Aorta (tissue), 5 donors: ENCODE measurements around the gene ALPP. TPM values are rescaled to one million over a fixed set of nuclear protein-coding genes. Genes with fewer than 3 reads are reported as not detected.
"Not testable (repeated sequence)": the region's sequence is repeated elsewhere in the genome, so short reads cannot be mapped to it uniquely, and the experiment has no call there.

Experiments used
- ATAC-seq: fragments of 200-7000 bp; cut with Tn5 transposase; one replicate; pipeline ENCODE4 v1.9.1; 2022; ENCODE audit warnings: moderate library complexity; ENCODE audit not compliant: low FRiP score
- DNase-seq, 2 donors: peaks; one replicate each; pipeline ENCODE4 v3.0.0-alpha.2; 2020
- H3K27ac ChIP-seq, 2 donors: one replicate each; pipeline ENCODE4 v1.5.1; 2013; ENCODE audit warnings: low read length in 2 of 2, mild to moderate bottlenecking in 2 of 2, moderate library complexity in 2 of 2, control low read depth in 1 of 2, inconsistent platforms in 1 of 2, low read depth in 1 of 2
- H3K27me3 ChIP-seq, 2 donors: one replicate each; pipeline ENCODE4 v1.6.1; 2013; ENCODE audit warnings: control low read depth in 1 of 2, low read length in 1 of 2, mild to moderate bottlenecking in 1 of 2, moderate library complexity in 1 of 2; ENCODE audit not compliant: insufficient read depth in 2 of 2, control insufficient read depth in 1 of 2
- H3K36me3 ChIP-seq, 2 donors: one replicate each; pipeline ENCODE4 v1.6.1; 2013; ENCODE audit warnings: control low read depth in 1 of 2, low read length in 1 of 2, mild to moderate bottlenecking in 1 of 2; ENCODE audit not compliant: insufficient read depth in 2 of 2, control insufficient read depth in 1 of 2
- H3K4me1 ChIP-seq, 2 donors: one replicate each; pipeline ENCODE4 v1.6.1; 2013; ENCODE audit warnings: low read length in 2 of 2, control low read depth in 1 of 2, mild to moderate bottlenecking in 1 of 2, moderate library complexity in 1 of 2; ENCODE audit not compliant: insufficient read depth in 2 of 2, control insufficient read depth in 1 of 2
- H3K4me3 ChIP-seq, 2 donors: one replicate each; pipeline ENCODE4 v1.5.1; 2013; ENCODE audit warnings: low read length in 2 of 2, control low read depth in 1 of 2, mild to moderate bottlenecking in 1 of 2
- H3K9me3 ChIP-seq: one replicate; pipeline ENCODE4 v1.6.1; 2013; ENCODE audit warnings: mild to moderate bottlenecking, low read length; ENCODE audit not compliant: control insufficient read depth
- WGBS, 2 donors: extraction: QIAGEN DNeasy Blood & Tissue Kit; methylation state at CpG; one replicate each; pipeline ENCODE4 v1.1.7; 2013; 5-methylcytosine and 5-hydroxymethylcytosine counted together
- intact Hi-C, 2 donors: fragments of 100-400 bp; cut with DNase I; formaldehyde crosslinking; loops; one replicate each; pipeline versions ENCODE4 v1.14.2 to v1.15.0; 2022
- polyA plus RNA-seq, 2 donors: library from polyadenylated mRNA; stranded (reverse); fragments of 200-250 nt; gene quantifications; one replicate each; pipeline ENCODE4 v1.2.3, GENCODE V29; 2013
- total RNA-seq, 2 donors: library from RNA; stranded (reverse); fragmentation: NEBNext Ultra II Directional; extraction: Animal tissue kit (Norgen Biotek cat#: 25700); gene quantifications; one replicate each; pipeline ENCODE4 v1.2.1, GENCODE V29; 2021
- donor health status: healthy with polysubstance abuse.
- donor health status: Bipolar disorder and iron deficiency.
- donor health status: DM: no; HTN: no; CAD: no.
- donor health status: DM: no; HTN: no; CAD: no.
- donor health status: DM: yes; HTN: yes; CAD: no.

The ALPP gene
- total and polyA plus RNA-seq, 4 donors, result not detected

DNA sequence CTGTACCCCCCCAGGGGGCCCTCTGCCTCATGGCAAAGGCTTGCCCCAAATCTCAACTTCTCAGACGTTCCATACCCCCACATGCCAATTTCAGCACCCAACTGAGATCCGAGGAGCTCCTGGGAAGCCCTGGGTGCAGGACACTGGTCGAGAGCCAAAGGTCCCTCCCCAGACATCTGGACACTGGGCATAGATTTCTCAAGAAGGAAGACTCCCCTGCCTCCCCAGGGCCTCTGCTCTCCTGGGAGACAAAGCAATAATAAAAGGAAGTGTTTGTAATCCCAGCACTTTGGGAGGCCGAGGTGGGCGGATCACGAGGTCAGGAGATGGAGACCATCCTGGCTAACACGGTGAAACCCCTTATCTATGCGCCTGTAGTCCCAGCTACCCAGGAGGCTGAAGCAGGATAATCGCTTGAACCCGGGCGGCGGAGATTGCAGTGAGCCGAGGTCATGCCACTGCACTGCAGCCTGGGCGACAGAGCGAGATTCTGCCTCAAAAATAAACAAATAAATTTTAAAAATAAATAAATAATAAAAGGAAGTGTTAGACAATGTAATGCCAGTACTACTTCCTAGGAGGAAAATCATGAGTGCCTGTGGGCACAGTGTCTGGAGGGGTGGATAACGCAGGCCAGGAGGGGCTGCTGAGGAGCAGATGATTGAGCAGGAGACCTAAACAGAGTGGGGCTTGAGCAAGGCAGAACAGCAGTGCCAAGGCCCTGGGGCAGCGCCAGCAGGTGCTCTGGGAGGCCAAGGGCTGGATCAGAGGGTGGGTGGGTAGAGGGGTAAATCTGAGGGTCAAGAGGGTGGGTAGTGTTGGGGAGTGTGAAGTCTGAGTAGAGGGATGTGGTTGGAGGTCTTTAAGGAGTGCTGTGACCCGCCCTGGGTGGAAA lies 4.0 kb downstream of the ALPP start:
- no peak overlapping the region for H3K4me3 ChIP-seq
- DNase-seq (peak; percentile 13 to 25), ATAC-seq (no peak)
- H3K4me1 ChIP-seq, result no peaks in the 10 kb centered on the region
- intact Hi-C loops, result no loop called here
- no peaks in the 10 kb centered on the region for H3K36me3 ChIP-seq
- no peaks in the 10 kb centered on the region for H3K9me3 ChIP-seq
- H3K27me3 ChIP-seq, result peaks cover 0 to 2% of the 10 kb centered on the region in 2 donors
- 53 to 58% methylated on average over 18 of the region's 18 CpGs for WGBS, 2 donors
- no peak overlapping the region for H3K27ac ChIP-seq

DNA sequence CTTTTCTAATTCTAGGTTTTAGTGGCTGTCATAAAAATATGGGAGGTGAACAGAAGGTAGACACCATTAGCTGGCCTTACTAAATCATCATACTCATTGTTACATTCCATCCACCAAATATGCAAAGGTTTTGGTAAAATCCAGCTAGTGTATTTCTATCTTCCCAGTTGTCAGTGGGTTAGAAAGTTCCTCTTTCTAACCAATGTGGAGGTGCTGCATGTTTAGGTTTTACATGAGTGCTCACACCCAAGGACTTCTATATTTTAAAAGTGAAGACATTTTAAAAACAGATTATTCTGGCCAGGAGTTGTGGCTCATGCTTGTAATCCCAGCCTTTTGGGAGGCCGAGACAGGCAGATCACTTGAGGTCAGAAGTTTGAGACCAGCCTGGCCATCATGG lies 5.9 kb downstream of the ALPP start:
- Histone ChIP-seq H3K4me1 (no peaks in the 10 kb centered on the region), H3K9me3 (no peaks in the 10 kb centered on the region), H3K27me3 (peaks cover 0 to 2% of the 10 kb centered on the region in 2 donors), H3K27ac (no peak overlapping the region), H3K36me3 (no peaks in the 10 kb centered on the region), H3K4me3 (no peak overlapping the region)
- intact Hi-C loops, result no loop called here
- ATAC-seq (no peak), DNase-seq (peak in 1 of 2 donors; percentile 2)
- 88 to 93% methylated on average over 1 of the region's 1 CpG for WGBS, 2 donors

- intact Hi-C loops, H3K4me1 ChIP-seq: not testable (repeated sequence)
These were observed 6.5 kb downstream of the ALPP start for GRCh38 chr2:232385058-232385457.

GRCh38 chr2:232385660-232386489 lies 7.3 kb downstream of the ALPP start:
- peak in 1 of 2 donors; percentile 7 for DNase-seq
- no peaks in the 10 kb centered on the region for H3K4me1 ChIP-seq
- H3K9me3 ChIP-seq, result no peaks in the 10 kb centered on the region
- no peak overlapping the region for H3K27ac ChIP-seq
- H3K4me3 ChIP-seq, result no peak overlapping the region
- ATAC-seq, result no peak
- no peaks in the 10 kb centered on the region for H3K36me3 ChIP-seq
- 8 to 11% methylated on average over 24 of the region's 24 CpGs for WGBS, 2 donors
- intact Hi-C loops, result no loop called here
- H3K27me3 ChIP-seq, result peaks cover 0 to 2% of the 10 kb centered on the region in 2 donors

More at GRCh38 chr2:232385058-232385457, 6.5 kb downstream of the ALPP start:
- not testable (repeated sequence) for DNase-seq, H3K36me3 ChIP-seq, ATAC-seq, H3K4me3 ChIP-seq, H3K9me3 ChIP-seq, H3K27ac ChIP-seq, H3K27me3 ChIP-seq

DNA sequence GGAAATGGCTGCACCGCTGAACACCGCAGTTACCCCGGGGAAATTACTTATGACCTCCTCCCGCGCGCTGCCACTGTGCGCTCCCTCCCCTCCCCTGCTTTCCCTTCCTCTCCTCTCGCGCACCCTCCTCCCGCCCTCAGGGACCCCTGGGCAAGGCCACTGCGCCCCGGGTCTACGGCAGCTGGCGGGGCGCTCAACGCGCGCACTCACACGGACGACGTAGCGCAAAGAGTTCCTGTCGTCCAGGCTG lies 7.9 kb downstream of the ALPP start:
- Histone ChIP-seq H3K27me3 (peaks cover 0 to 2% of the 10 kb centered on the region in 2 donors), H3K4me3 (no peak overlapping the region), H3K9me3 (no peaks in the 10 kb centered on the region), H3K36me3 (no peaks in the 10 kb centered on the region), H3K27ac (no peak overlapping the region), H3K4me1 (no peaks in the 10 kb centered on the region)
- DNase-seq (peak; percentile 29 to 62), ATAC-seq (no peak)
- intact Hi-C loops, result no loop called here
- WGBS, 2 donors, result 1 to 3% methylated on average over 23 of the region's 23 CpGs

- no peak overlapping the region for H3K27ac ChIP-seq
- H3K4me3 ChIP-seq, result no peak overlapping the region
- intact Hi-C loops, result no loop called here
- no peaks in the 10 kb centered on the region for H3K4me1 ChIP-seq
- WGBS, 2 donors, result 4 to 5% methylated on average over 74 to 75 of the region's 75 CpGs
- ATAC-seq (no peak), DNase-seq (peak; percentile 40 to 74)
- H3K36me3 ChIP-seq, result no peaks in the 10 kb centered on the region
- no peaks in the 10 kb centered on the region for H3K9me3 ChIP-seq
- peaks cover 0 to 2% of the 10 kb centered on the region in 2 donors for H3K27me3 ChIP-seq
These were observed 8.3 kb downstream of the ALPP start for GRCh38 chr2:232386740-232387450.

GRCh38 chr2:232387451-232388171 lies 9.1 kb downstream of the ALPP start:
- ATAC-seq (peak; percentile 40), DNase-seq (peak; percentile 18 to 52)
- no peak overlapping the region for H3K4me3 ChIP-seq

GRCh38 chr2:232388324-232388891 lies 9.9 kb downstream of the ALPP start:
- intact Hi-C loops, result no loop called here
- Histone ChIP-seq H3K27me3 (peaks cover 0 to 2% of the 10 kb centered on the region in 2 donors), H3K36me3 (no peaks in the 10 kb centered on the region), H3K27ac (no peak overlapping the region), H3K4me3 (no peak overlapping the region), H3K9me3 (no peaks in the 10 kb centered on the region), H3K4me1 (no peaks in the 10 kb centered on the region)
- ATAC-seq (no peak), DNase-seq (peak; percentile 13 to 68)
- WGBS, 2 donors, result 7% methylated on average over 42 of the region's 42 CpGs

More at GRCh38 chr2:232387451-232388171, 9.1 kb downstream of the ALPP start:
- Histone ChIP-seq H3K36me3 (no peaks in the 10 kb centered on the region), H3K9me3 (no peaks in the 10 kb centered on the region), H3K27ac (no peak overlapping the region), H3K4me1 (no peaks in the 10 kb centered on the region), H3K27me3 (peaks cover 0 to 2% of the 10 kb centered on the region in 2 donors)
- 4 to 5% methylated on average over 45 to 50 of the region's 50 CpGs for WGBS, 2 donors
- intact Hi-C loops, result no loop called here
